Adrenal gland (tissue), 5 donors: ENCODE results near the gene FHOD3.

ENCODE experiments used
- POLR2A ChIP-seq, 2 donors: fragments of 450-650 bp; IDR thresholded peaks; one replicate each; pipeline ENCODE4 v1.6.1; 2017; ENCODE audit warnings: antibody characterized with exemption in 2 of 2, mild to moderate bottlenecking in 2 of 2, moderate library complexity in 1 of 2
- TF ChIP-seq, protein P1 (sequence below), 6 experiments: fragments of 450-650 bp in 4 of 6; fragments of 200-600 bp in 2 of 6; sonication (generic) in 1 of 6; IDR thresholded peaks; 1 replicate in 5 of 6; 2 replicates in 1 of 6; pipeline versions ENCODE4 v1.5.1 to v1.8.0; 2016 to 2021; ENCODE audit warnings: antibody characterized with exemption in 6 of 6, mild to moderate bottlenecking in 2 of 6, moderate library complexity in 1 of 6
- donor health status: DM: no; HTN: no; CAD: no.

DNA sequence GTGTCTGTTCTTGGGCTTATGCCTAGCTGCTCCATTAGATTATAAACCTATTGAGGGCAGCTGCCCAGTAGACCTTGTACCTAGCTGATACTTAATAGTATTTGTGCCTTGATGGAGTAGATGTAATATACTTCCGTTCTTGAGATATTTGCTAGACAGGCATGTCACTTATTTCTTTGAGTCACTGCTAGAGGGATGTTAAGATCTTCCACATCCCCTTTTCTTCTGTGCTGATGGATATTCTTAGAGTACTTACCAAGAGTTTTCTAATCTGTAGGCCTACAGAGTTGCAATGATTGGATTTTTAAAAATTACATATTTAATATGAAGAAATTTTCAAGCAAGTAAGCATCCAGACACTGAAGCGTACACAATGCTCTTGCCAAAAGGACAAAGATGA, 304.6 kb downstream of the FHOD3 start:
- TF ChIP-seq, protein P1, sequence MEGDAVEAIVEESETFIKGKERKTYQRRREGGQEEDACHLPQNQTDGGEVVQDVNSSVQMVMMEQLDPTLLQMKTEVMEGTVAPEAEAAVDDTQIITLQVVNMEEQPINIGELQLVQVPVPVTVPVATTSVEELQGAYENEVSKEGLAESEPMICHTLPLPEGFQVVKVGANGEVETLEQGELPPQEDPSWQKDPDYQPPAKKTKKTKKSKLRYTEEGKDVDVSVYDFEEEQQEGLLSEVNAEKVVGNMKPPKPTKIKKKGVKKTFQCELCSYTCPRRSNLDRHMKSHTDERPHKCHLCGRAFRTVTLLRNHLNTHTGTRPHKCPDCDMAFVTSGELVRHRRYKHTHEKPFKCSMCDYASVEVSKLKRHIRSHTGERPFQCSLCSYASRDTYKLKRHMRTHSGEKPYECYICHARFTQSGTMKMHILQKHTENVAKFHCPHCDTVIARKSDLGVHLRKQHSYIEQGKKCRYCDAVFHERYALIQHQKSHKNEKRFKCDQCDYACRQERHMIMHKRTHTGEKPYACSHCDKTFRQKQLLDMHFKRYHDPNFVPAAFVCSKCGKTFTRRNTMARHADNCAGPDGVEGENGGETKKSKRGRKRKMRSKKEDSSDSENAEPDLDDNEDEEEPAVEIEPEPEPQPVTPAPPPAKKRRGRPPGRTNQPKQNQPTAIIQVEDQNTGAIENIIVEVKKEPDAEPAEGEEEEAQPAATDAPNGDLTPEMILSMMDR (IDR thresholded peaks at IDR 0.05), result no peak
- no peak for TF ChIP-seq POLR2A (IDR thresholded peaks at IDR 0.05)
